ENCODE results near the gene DNAJC8.

The DNAJC8 gene

DNA sequence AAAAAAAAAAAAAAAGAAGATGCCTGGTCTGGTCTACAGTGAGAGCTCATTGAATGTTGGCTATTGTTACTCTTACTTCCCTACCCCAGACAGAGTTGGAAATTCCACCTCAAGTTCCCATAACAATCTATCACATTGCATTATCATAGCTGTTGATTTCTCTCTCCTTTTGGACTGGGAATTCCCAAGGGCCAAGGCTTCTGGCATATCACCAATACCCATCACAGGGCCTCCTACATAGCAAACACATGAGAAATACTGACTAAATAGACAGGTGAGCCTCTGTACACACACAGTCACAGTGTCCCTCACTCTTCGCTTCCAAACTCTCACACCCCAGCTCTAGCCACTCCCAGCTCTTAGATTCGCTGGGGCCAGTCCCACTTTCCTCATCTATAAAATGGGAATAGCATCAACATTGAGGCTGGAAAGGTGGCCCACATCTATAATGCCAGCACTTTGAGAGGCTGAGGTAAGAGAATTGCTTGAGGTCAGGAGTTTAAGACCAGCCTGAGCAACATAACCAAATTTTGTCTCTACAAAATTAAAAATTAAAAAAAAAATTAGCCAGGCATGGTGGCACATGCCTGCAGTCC lies 62.7 kb downstream of the DNAJC8 start:
- DNase-seq, result no peak

- no peak for DNase-seq
These were observed 69.2 kb downstream of the DNAJC8 start for GRCh38 chr1:28163496-28164161.

- no peak for DNase-seq
These were observed 70.7 kb downstream of the DNAJC8 start for GRCh38 chr1:28162151-28162550.

- DNase-seq, result no peak
These were observed 71.1 kb downstream of the DNAJC8 start for GRCh38 chr1:28161751-28162150.

GRCh38 chr1:28160782-28161266 lies 72.0 kb downstream of the DNAJC8 start:
- DNase-seq, result no peak

DNA sequence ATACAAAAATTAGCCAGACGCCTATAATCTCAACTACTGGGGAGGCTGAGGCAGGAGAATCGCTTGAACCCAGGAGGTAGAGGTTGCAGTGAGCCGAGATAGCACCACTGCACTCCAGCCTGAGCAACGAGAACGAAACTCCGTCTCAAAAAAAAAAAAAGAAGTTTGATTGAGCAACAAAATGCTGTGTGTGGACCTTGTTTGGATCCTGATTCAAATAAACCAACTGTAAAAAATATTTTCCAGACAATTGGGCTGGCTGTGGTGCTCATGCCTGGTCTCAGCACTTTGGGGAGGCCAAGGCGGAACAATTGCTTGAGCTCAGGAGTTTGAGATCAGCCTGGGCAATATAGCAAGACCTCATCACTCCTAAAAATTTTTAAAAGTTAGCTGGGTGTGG lies 73.1 kb downstream of the DNAJC8 start:
- DNase-seq, result no peak

GRCh38 chr1:28159243-28159642 lies 73.6 kb downstream of the DNAJC8 start:
- no peak for DNase-seq

DNA sequence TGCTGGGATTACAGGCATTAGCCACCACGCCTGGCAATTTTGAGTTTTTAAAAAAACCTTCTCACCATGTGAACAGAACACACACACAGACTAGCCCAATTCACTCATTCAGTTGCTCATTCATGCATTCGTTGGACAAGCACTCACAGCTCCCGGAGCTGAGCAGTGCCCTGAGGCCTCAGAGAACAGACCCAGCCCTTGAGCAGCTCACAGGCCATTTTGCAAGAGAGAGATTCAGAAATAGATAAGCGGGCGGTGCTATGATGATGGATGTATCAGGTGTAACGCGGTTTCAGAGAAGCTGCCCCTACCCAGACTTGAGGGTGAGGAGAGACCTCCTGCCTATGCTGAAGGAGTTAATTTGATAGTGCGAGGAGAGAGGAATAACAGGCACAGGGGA lies 74.9 kb downstream of the DNAJC8 start:
- no peak for DNase-seq

DNA sequence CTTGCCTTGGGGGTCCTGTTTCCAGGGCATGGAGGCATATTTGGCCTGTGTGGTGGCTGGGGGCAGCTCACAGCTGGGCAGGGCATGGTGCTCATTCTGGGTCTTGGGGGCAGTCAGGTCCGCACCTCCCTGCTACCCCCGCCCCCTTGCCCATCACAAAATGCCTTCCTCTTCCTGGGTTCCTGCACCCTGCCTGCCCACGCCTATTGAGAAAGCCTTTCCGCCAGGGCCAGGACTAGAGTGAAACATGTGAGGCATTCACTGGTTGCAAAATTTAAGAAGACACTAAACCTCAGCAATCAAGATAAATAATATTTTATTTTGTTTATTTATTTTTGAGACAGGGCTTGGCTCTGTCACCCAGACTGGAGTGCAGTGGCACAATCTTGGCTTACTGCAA lies 76.0 kb downstream of the DNAJC8 start:
- DNase-seq, result no peak

GRCh38 chr1:28155628-28156027 lies 77.2 kb downstream of the DNAJC8 start:
- no peak for DNase-seq

DNA sequence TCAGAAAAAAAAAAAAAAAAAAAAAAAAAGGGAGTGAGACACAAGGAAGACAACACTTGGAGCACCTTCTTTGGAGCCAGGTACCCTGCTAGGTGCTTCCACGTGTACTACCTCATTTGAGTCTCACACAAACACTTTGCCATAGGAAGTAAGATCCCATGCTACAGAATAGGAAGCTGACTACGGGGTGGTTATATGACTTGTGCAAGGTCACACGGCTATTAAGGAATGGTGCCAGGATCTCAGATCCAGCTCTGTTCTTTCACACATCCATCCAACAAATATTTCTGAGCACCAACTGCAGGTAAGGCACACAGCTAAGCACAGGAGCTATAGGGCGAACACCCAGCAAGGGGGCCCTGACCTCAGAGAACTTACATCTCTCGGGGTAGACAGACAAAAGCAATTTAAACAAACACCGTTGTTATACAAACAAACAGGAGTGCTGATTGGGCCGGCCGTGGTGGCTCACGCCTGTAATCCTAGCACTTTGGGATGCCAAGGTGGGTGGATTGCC lies 78.7 kb downstream of the DNAJC8 start:
- no peak for DNase-seq
